Glomerular visceral epithelial cell (primary cell): ENCODE measurements around the gene PTPRN.
A peak's percentile ranks its signal among the peaks of the same experiment; 100 is the strongest.
"Not testable (repeated sequence)": the region's sequence is repeated elsewhere in the genome, so short reads cannot be mapped to it uniquely, and the experiment has no call there.

ENCODE experiments used
- DNase-seq: peaks from one replicate; pipeline ENCODE4 v3.0.0-alpha.2; 2016; ENCODE audit errors: extremely low spot score

The PTPRN gene

DNA sequence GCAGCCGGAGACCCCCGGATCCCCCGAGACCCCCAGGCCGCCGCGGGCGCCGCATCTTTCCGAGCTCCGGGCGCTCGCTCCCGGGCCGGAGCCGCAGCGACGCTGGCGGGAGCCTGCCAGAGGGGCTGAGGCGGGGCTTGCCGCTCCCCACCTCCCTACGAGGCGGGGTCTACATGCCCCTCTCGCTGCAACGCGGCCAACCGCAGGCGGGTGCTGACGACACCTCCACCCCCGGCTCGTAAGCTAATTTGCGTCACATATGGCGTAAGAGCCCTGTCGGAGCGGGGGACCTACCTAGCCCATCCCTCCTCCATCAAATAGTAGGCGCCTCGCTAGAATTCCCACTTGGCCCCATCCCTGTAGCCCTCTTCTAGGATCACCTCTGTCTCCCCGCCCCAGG, at the start of gene PTPRN:
Gene PTPRN, minus strand, starts transcription at position 124 of the 400 bp plus-strand sequence. Its CDS starts 69 bp downstream, at position 55.
- no peak for DNase-seq

- no peak for DNase-seq
These were observed 49.2 kb upstream of the PTPRN start for GRCh38 chr2:219358170-219359075.

GRCh38 chr2:219356834-219357233, 47.6 kb upstream of the PTPRN start:
- no peak for DNase-seq

GRCh38 chr2:219354582-219354981, 45.4 kb upstream of the PTPRN start:
- DNase-seq: no peak

- DNase-seq: no peak
These were observed 43.9 kb upstream of the PTPRN start for GRCh38 chr2:219353129-219353528.

DNA sequence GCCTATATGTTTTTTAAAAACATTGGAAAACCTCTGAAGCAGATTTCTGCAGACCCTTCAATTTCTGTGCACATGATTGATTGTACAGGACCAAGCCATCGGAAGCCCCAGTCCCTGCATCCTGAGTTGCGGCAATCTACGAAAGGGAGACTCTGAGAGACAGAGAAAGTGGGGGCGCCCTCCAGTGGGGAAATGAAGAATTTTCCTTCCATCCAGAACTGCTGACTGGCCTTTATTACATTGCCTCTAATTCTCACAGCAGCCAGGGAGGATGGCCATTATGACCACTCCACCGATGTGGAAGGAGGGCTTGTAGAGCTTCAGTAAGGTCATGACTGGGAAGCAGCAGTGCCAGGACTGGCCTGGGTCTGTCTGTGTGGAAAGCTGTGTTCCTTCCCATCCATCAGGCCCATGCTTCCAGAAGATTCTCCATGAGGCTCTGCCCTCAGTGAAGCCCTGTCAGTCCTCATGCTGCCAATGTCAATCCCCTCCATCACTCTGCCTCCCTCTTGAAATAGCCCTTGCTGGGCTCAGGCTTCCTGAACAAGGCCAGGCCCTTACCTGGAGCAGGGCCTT, 43.3 kb upstream of the PTPRN start:
- DNase-seq: peak; percentile 64

DNA sequence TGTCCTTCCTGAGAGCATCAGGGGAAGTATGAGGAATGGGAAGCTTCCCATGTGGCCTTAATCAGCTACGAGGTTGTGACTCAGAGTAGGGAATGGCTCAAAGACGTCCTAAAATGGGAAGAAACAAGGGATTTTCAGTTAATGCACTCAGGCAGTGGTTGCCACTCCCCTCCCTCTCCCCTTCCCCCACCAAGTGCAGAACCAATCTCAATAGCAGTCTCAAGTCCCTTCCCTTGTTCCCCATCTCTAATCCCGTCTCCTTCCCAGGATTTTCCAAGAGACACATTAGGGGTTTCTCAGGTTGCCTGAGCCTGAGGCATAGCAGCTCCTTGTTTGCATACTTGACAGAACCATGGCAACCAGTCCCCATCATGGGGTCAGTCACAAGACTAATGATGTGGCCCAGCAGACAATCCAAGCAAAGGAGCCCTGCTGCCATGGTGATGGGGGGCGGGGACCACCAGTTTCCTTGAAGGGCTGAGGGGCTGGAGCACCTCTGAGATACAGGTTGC, 41.6 kb upstream of the PTPRN start:
- DNase-seq: no peak

DNA sequence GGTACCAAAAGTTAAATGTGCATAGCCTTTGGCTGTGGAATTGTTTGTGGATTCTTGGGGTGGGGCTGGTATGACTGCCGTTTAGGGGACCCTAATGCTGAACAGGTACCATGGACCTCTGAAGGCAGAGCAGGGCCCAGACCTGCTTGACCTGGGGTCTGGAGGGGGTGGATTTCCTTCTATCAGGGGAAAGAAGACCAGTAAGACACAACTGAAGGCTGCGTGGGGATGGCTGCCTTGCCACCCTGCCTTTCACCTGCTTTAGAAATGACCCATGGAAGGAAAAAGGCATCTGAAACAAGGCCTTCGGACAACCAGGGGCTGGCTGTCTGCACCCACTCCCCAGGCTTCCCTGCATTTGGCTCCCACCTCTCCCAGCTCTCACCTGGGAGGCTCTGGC, 41.0 kb upstream of the PTPRN start:
- no peak for DNase-seq

DNA sequence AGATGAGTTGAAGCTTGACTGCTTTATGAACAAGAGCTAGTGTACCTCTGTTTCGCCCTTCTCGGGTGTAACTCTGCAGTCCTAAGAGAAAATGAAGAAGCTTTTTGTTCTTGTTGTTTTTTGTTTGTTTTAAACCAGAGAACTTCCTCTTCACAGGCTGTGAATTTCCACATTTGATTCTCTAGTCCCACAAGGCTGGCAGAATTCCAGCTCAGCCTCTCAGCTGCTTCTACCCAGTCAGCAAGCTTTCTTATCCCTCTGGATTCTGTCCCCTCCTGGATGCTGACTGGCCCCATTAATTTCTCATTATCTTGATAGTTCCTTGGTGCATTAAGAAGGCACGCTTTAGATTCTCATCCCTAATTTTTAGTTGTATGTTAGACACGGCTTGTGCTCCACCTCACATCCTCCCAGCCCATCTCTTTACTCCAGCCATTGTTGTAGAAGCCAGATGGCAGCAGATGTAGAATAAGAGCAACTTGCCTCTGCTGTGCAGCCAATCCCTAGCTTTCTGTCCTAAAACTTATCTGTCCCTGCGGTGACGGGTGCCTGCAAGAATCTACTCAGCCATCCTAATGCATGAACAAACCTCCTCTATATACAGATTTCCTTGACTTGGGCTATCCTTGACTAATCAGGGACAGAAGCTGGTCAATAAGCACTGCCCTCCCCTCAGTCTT, 35.7 kb upstream of the PTPRN start:
- peak; percentile 15 for DNase-seq

GRCh38 chr2:219335373-219335786, 26.2 kb upstream of the PTPRN start:
- no peak for DNase-seq

DNA sequence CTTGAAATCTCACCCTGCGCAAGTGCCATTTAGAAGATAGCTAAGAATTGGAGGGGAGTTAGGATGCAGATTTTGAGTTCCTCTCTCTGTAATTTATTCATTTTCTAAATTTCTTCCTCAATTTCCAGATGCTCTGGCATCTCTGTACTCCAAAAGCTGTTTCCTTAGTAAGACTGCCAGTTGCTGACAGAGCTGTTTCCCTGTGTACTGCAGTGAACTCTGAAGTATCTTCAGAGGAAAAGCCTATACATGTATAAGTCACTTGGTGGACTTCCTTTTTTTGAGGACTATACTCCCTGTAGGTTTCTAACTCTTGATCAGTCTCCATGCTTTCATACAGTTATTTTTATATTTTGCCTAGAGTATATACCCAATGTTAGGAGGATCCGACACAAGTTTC, 24.9 kb upstream of the PTPRN start:
- no peak for DNase-seq

DNA sequence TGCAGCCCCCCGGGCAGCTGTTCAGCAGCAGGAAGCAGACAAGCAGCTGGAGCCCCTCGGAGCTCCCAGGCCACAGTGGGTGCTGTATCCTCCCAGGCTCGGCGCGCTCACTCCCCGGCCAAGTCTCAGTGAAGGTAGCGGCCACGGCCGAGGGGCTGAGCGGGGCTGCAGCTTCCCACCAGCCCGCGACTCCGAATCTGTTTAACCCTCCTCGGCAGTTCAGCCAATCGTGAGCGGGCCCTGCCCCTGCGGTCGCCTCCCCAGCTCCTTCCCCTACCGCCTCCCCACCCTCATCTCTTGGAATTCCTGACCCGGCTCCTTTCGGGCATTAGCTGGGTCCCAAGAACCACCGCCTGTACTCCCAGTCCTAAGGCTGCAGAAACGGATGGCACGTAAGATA, 23.3 kb upstream of the PTPRN start, which contains the start of gene RESP18:
Gene RESP18, minus strand, starts transcription at position 203 of the 400 bp plus-strand sequence.
- no peak for DNase-seq

GRCh38 chr2:219331560-219332213, 22.5 kb upstream of the PTPRN start:
- DNase-seq: no peak

DNA sequence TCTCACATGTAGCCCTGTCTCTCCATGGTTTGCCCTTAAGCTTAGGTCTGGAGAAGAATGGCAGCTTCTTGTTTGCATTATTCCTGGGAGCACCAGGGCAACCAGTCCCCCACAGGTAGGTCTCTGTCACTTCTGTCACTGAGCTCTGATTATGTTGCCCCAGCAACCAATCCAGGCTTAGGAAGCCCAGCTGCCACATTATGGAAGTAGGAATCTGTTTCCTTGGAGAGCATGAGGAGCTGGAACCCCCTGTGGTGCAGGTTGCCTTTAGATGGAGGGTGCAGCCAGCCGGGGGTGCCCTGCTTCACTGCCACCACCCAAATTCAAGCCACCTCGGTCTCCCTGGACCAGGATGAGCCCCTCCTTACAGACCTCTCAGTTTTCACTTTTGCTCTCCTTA, 18.5 kb upstream of the PTPRN start:
- no peak for DNase-seq

GRCh38 chr2:219325657-219326315, 16.6 kb upstream of the PTPRN start:
- DNase-seq: no peak

DNA sequence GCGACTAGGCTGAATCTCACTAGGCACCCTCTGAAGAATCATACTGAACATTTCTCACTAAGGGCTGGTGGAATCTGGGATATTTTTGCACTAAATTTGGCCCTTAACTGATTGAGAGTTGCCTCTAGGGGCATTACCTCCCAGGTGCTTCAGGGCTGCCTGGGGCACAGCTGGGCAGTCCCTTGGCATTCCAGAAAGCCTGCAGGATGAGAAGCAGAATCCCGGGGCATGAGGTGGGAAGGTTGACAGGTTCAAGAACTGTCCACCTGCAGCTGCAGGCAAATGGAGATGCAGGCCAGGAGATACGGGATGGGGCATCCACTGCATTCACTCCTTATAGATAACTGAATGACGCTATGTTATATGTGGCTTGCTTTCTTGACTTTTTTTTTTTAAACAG, 15.9 kb upstream of the PTPRN start:
- DNase-seq: no peak

DNA sequence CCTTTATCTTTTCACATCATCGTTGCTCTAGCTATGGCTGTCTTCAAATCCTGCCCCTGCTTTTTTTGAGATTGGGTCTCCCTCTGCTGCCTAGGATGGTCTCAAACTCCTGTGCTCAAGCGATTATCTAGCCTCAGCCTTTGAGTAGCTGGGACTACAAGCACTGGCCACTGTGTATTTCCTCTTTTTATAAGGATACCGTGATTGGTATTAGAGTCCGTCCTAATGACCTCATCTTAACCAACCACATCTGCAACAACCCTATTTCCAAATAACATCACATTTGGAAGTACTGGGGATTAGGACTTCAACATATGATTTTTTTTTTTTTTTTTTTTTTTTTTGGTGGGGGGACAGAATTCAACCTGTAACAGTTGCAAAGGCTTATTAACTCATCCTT, 14.2 kb upstream of the PTPRN start:
- DNase-seq: no peak

DNA sequence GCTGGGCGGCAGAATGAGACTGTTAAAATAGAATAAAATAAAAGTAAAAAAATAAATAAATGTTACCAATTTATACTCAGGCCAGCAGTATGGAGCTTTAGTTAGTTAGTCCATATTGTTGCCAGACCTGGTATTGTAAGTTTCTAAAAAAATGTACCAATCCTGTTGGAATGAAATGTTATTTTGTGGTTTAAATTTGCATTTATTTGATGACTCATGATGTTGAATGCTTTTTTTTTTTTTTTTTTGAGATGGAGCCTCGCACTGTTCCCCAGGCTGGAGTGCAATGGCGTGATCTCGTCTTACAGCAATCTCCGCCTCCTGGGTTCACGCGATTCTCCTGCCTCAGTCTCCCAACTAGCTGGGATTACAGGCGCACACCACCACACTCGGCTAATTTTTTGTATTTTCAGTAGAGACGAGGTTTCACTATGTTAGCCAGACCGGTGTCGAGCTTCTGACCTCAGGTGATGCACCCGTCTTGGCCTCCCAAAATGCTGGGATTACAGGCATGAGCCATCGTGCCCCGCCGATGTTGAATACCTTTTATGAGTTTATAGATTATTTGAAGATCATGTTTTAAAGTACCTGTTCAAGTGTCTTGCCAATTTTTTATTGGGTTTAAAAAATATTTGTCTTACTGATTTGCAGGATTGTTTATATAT, 5.7 kb upstream of the PTPRN start:
- DNase-seq: no peak

DNA sequence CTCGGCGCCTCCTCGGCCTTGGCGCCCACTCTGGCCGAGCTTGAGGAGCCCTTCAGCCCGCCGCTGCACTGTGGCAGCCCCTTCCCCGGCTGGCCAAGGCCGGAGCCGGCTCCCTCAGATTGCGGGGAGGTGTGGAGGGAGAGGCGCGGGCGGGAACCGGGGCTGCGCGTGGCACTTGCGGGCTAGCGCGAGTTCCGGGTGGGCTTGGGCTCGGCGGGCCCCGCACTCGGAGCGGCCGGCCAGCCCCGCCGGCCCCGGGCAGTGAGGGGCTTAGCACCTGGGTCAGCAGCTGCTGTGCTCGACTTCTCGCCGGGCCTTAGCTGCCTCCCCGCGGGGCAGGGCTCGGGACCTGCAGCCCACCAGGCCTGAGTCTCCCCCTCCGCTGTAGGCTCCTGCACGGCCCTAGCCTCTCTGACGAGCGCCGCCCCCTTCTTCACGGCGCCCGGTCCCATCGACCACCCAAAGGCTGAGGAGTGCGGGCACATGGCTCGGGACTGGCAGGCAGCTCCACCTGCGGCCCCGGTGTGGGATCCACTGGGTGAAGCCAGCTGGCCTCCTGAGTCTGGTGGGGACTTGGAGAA, 3.6 kb upstream of the PTPRN start:
- DNase-seq: not testable (repeated sequence)
